ENCODE measurements around the gene UBE4B.

Gene UBE4B

GRCh38 chr1:10121688-10122087 lies 88.9 kb downstream of the UBE4B start:
- DNase-seq: no peak

- DNase-seq: no peak
These were observed 90.2 kb downstream of the UBE4B start for GRCh38 chr1:10122926-10123325.

- no peak for DNase-seq
These were observed 95.5 kb downstream of the UBE4B start for GRCh38 chr1:10128101-10128765.

- no peak for DNase-seq
These were observed 99.6 kb downstream of the UBE4B start for GRCh38 chr1:10132316-10132715.

GRCh38 chr1:10132852-10133251 lies 100.1 kb downstream of the UBE4B start:
- no peak for DNase-seq

GRCh38 chr1:10140981-10141380 lies 108.2 kb downstream of the UBE4B start:
- DNase-seq: no peak

GRCh38 chr1:10143961-10144485 lies 111.3 kb downstream of the UBE4B start:
- no peak for DNase-seq

GRCh38 chr1:10146391-10146790 lies 113.6 kb downstream of the UBE4B start:
- no peak for DNase-seq

GRCh38 chr1:10149231-10149630 lies 116.5 kb downstream of the UBE4B start:
- DNase-seq: no peak

- DNase-seq: no peak
These were observed 120.0 kb downstream of the UBE4B start for GRCh38 chr1:10152709-10153284.

- no peak for DNase-seq
These were observed 122.4 kb downstream of the UBE4B start for GRCh38 chr1:10155087-10155712.

- DNase-seq: no peak
These were observed 127.4 kb downstream of the UBE4B start for GRCh38 chr1:10160173-10160572.

- no peak for DNase-seq
These were observed 128.2 kb downstream of the UBE4B start for GRCh38 chr1:10160907-10161490.

- no peak for DNase-seq
These were observed 129.0 kb downstream of the UBE4B start for GRCh38 chr1:10161541-10162290.

- no peak for DNase-seq
These were observed 136.3 kb downstream of the UBE4B start for GRCh38 chr1:10168912-10169514.

- DNase-seq: no peak
These were observed 137.4 kb downstream of the UBE4B start for GRCh38 chr1:10170239-10170574.

GRCh38 chr1:10171105-10171767 lies 138.5 kb downstream of the UBE4B start:
- DNase-seq: no peak

- DNase-seq: no peak
These were observed 139.4 kb downstream of the UBE4B start for GRCh38 chr1:10171995-10172669.

- no peak for DNase-seq
These were observed 140.8 kb downstream of the UBE4B start for GRCh38 chr1:10173582-10173981.

GRCh38 chr1:10177876-10178275 lies 145.1 kb downstream of the UBE4B start:
- DNase-seq: no peak

GRCh38 chr1:10178597-10179405 lies 146.0 kb downstream of the UBE4B start:
- no peak for DNase-seq

Measured in SHP77 treated with DMSO at 0.1 percent for 48 hours (cell line).